Measurements from ENCODE around the gene CD93. TPM values are rescaled to one million over a fixed set of nuclear protein-coding genes. Genes with fewer than 3 reads are reported as not detected.
A peak's percentile ranks its signal among the peaks of the same experiment; 100 is the strongest.

Gene CD93
- total and polyA plus RNA-seq, 2 donors from 2014 or later, result 9.9 to 104 TPM

DNA sequence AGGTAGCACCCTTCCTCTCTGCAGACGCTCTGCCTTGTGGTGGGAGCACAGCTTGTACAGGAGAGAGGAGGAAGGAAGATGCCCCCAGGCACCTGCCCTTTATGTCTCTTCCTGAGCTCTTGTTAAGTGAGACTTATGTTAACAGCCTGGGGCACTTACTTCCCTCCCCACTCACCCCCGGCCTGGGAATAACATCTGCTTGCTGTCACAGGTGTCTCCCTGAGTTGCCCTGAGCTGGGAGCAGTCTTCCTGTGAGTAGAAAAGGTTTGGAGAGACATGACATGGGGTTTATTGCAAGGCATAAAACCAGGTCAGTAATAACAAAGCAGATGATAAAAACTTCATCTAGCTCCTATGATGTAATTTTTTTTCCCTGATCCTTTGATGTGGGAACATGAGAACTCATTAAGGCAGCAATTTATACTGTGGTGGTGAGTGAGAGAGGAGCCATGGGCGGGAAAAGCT is 49.1 kb downstream of the CD93 start:
- Histone ChIP-seq H3K27me3 (ENCODE audit: control insufficient read depth, insufficient read depth, low read length) (peaks cover 2% of the 10 kb centered on the region), H3K4me3 (ENCODE audit: low read length in 3 of 3) (no peak overlapping the region), H3K9me3 (ENCODE audit: control insufficient read depth in 2 of 3, insufficient read depth in 1 of 3, low read length in 3 of 3) (no peaks in the 10 kb centered on the region), H3K9ac (ENCODE audit: low read length in 3 of 3) (no peak overlapping the region), H3K36me3 (ENCODE audit: control insufficient read depth in 2 of 3, insufficient read depth in 3 of 3, low read length in 3 of 3) (no peaks in the 10 kb centered on the region), H3K4me1 (ENCODE audit: control insufficient read depth in 2 of 3, insufficient read depth in 2 of 3, low read depth in 1 of 3, low read length in 3 of 3) (no peaks in the 10 kb centered on the region), H3K27ac (ENCODE audit: low read depth in 2 of 2, low read length in 2 of 2) (no peak overlapping the region)
- DNase-seq, result peak in 4 of 5 donors; percentile 64 to 81 (median 80)
- TF ChIP-seq, protein P1, sequence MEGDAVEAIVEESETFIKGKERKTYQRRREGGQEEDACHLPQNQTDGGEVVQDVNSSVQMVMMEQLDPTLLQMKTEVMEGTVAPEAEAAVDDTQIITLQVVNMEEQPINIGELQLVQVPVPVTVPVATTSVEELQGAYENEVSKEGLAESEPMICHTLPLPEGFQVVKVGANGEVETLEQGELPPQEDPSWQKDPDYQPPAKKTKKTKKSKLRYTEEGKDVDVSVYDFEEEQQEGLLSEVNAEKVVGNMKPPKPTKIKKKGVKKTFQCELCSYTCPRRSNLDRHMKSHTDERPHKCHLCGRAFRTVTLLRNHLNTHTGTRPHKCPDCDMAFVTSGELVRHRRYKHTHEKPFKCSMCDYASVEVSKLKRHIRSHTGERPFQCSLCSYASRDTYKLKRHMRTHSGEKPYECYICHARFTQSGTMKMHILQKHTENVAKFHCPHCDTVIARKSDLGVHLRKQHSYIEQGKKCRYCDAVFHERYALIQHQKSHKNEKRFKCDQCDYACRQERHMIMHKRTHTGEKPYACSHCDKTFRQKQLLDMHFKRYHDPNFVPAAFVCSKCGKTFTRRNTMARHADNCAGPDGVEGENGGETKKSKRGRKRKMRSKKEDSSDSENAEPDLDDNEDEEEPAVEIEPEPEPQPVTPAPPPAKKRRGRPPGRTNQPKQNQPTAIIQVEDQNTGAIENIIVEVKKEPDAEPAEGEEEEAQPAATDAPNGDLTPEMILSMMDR (IDR thresholded peaks at IDR 0.05; ENCODE audit: borderline replicate concordance, extremely low read depth, insufficient read depth), result no peak
- intact Hi-C loops (cut with DNase I), result no loop called here
- no peak for FAIRE-seq

DNA sequence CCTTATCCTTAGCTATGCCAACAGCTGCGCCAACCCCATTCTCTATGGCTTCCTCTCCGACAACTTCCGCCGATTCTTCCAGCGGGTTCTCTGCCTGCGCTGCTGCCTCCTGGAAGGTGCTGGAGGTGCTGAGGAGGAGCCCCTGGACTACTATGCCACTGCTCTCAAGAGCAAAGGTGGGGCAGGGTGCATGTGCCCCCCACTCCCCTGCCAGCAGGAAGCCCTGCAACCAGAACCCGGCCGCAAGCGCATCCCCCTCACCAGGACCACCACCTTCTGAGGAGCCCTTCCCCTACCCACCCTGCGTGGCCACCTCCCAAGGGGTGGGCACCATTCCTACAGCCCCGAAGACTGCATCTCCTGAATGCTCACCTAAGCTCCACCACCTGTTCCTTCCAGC is 49.8 kb downstream of the CD93 start:
- intact Hi-C loops (cut with DNase I), result no loop called here
- H3K36me3 ChIP-seq (ENCODE audit: control insufficient read depth in 2 of 3, insufficient read depth in 3 of 3, low read length in 3 of 3), result no peaks in the 10 kb centered on the region
- FAIRE-seq (no peak), DNase-seq (no peak)
- no peak overlapping the region for H3K27ac ChIP-seq (ENCODE audit: low read depth in 2 of 2, low read length in 2 of 2)
- peaks cover 2% of the 10 kb centered on the region for H3K27me3 ChIP-seq (ENCODE audit: control insufficient read depth, insufficient read depth, low read length)
- TF ChIP-seq, protein P1 (IDR thresholded peaks at IDR 0.05; ENCODE audit: borderline replicate concordance, extremely low read depth, insufficient read depth), result no peak
- no peaks in the 10 kb centered on the region for H3K4me1 ChIP-seq (ENCODE audit: control insufficient read depth in 2 of 3, insufficient read depth in 2 of 3, low read depth in 1 of 3, low read length in 3 of 3)
- H3K4me3 ChIP-seq (ENCODE audit: low read length in 3 of 3), result no peak overlapping the region
- H3K9me3 ChIP-seq (ENCODE audit: control insufficient read depth in 2 of 3, insufficient read depth in 1 of 3, low read length in 3 of 3), result no peaks in the 10 kb centered on the region
- H3K9ac ChIP-seq (ENCODE audit: low read length in 3 of 3), result no peak overlapping the region

DNA sequence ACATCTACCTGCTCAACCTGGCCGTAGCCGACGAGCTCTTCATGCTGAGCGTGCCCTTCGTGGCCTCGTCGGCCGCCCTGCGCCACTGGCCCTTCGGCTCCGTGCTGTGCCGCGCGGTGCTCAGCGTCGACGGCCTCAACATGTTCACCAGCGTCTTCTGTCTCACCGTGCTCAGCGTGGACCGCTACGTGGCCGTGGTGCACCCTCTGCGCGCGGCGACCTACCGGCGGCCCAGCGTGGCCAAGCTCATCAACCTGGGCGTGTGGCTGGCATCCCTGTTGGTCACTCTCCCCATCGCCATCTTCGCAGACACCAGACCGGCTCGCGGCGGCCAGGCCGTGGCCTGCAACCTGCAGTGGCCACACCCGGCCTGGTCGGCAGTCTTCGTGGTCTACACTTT is 50.4 kb downstream of the CD93 start:
- TF ChIP-seq, protein P1 (IDR thresholded peaks at IDR 0.05; ENCODE audit: borderline replicate concordance, extremely low read depth, insufficient read depth), result no peak
- DNase-seq (no peak), FAIRE-seq (no peak)
- H3K4me1 ChIP-seq (ENCODE audit: control insufficient read depth in 2 of 3, insufficient read depth in 2 of 3, low read depth in 1 of 3, low read length in 3 of 3), result no peaks in the 10 kb centered on the region
- peaks cover 2% of the 10 kb centered on the region for H3K27me3 ChIP-seq (ENCODE audit: control insufficient read depth, insufficient read depth, low read length)
- H3K27ac ChIP-seq (ENCODE audit: low read depth in 2 of 2, low read length in 2 of 2), result no peak overlapping the region
- no peaks in the 10 kb centered on the region for H3K9me3 ChIP-seq (ENCODE audit: control insufficient read depth in 2 of 3, insufficient read depth in 1 of 3, low read length in 3 of 3)
- no peaks in the 10 kb centered on the region for H3K36me3 ChIP-seq (ENCODE audit: control insufficient read depth in 2 of 3, insufficient read depth in 3 of 3, low read length in 3 of 3)
- intact Hi-C loops (cut with DNase I), result no loop called here
- no peak overlapping the region for H3K4me3 ChIP-seq (ENCODE audit: low read length in 3 of 3)
- H3K9ac ChIP-seq (ENCODE audit: low read length in 3 of 3), result no peak overlapping the region
